Stomach (tissue), 4 donors: ENCODE results near the gene TMEM181.

Source experiments
- EP300 ChIP-seq: sonication (generic); formaldehyde crosslinking; IDR thresholded peaks from one replicate; pipeline ENCODE4 v1.6.1; 2017; ENCODE audit warnings: antibody characterized with exemption
- POLR2A ChIP-seq, 4 donors: fragments of 450-650 bp; IDR thresholded peaks; one replicate each; pipeline ENCODE4 v1.6.1; 2016; ENCODE audit warnings: antibody characterized with exemption in 4 of 4, control low read depth in 2 of 4, mild to moderate bottlenecking in 1 of 4, moderate library complexity in 1 of 4

- TF ChIP-seq EP300, result no peak
- no peak for TF ChIP-seq POLR2A (IDR thresholded peaks at IDR 0.05)
Measured at GRCh38 chr6:158625881-158626305, 66.0 kb downstream of the TMEM181 start.
